Epithelial cell of proximal tubule (primary cell): Measurements from ENCODE around the gene WLS. TPM values are rescaled to one million over a fixed set of nuclear protein-coding genes. Genes with fewer than 3 reads are reported as not detected.

Experiments used
- DNase-seq: peaks from one replicate; pipeline ENCODE4 v3.0.0-alpha.2; 2011; ENCODE audit warnings: low read depth
- H3K4me3 ChIP-seq: 2 replicates; pipeline ENCODE4 v1.5.1; 2011; ENCODE audit warnings: low read depth, mild to moderate bottlenecking, low read length
- CTCF ChIP-seq: conservative IDR thresholded peaks from 2 replicates; pipeline ENCODE4 v1.5.1; 2012; ENCODE audit warnings: low read depth, mild to moderate bottlenecking, low read length
- total RNA-seq: library from RNA; depleted of rRNA; stranded (reverse); fragments of >200 nt; gene quantifications from 2 replicates; pipeline ENCODE4 v1.2.3, GENCODE V29; 2015

WLS gene
- total RNA-seq, 1 donor from 2014 or later, result 14.4 TPM

GRCh38 chr1:68140536-68140935, 91.8 kb downstream of the WLS start:
- DNase-seq, result no peak
- no peak for TF ChIP-seq CTCF
- H3K4me3 ChIP-seq, result no peak overlapping the region

- H3K4me3 ChIP-seq, result no peak overlapping the region
- no peak for TF ChIP-seq CTCF
- DNase-seq, result no peak
Measured at GRCh38 chr1:68136187-68136586, 96.1 kb downstream of the WLS start.

- no peak for DNase-seq
- H3K4me3 ChIP-seq, result no peak overlapping the region
- TF ChIP-seq CTCF, result no peak
Measured at GRCh38 chr1:68132426-68133130, 99.7 kb downstream of the WLS start.

DNA sequence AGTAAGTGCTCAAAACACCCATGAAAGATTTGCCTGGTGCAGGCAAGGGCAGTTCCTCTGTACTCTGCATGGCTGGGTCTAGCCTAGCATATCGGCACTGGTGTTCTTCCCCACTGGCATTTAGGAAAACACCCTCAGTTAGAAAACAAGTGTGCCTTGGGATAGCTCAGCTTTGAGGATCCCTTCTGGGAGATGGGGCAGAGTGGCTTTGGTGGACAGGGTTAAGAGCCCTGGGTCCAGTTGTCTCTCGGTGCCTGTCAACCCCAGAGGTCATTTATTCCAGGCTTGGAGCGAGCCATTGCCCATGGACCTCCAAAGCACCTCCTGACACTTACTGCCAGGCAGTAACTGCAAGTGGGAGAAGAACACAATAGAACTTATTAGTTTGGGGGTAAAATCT, 101.1 kb downstream of the WLS start:
- no peak for TF ChIP-seq CTCF
- DNase-seq, result no peak
- H3K4me3 ChIP-seq, result no peak overlapping the region

DNA sequence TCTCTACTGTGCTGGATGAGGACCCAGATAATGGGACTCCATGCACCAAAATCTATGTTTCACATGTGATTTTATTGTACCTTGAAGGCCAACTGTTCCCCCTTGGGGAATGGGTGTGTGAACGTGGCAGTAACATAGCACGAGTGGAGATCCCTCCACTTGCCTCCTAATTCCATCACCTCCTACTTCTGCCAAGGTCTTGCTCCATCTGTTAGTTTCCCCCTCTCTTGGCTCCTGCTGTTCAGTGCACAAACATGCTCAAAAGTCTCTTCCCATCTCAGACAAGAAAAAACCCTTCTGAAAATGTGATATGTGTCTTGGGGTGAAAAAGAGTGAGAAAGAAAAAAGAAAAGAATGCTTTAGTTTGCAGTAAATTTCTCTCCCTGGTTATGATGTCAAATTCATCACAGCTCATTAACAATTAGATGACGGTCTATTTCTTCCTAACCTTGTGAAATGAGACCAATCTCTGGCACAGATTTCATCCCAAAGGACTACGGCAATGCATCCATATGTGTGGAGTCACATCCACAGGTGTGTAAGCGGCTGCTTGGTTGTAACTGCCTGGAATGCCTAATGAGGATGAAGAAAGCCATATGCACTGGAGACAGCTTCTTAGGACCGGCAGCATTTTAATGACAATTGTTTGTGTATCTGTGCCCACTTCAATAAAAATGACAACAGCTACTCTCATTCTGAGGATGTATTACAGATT, 102.6 kb downstream of the WLS start:
- no peak for TF ChIP-seq CTCF
- no peak overlapping the region for H3K4me3 ChIP-seq
- DNase-seq, result no peak

GRCh38 chr1:68128820-68129219, 103.5 kb downstream of the WLS start:
- DNase-seq, result no peak
- no peak for TF ChIP-seq CTCF
- H3K4me3 ChIP-seq, result no peak overlapping the region

GRCh38 chr1:68128157-68128556, 104.2 kb downstream of the WLS start:
- DNase-seq, result no peak
- TF ChIP-seq CTCF, result no peak
- H3K4me3 ChIP-seq, result no peak overlapping the region
